K562 (cell line): ENCODE results near the gene SYNM. TPM values are rescaled to one million over a fixed set of nuclear protein-coding genes. Genes with fewer than 3 reads are reported as not detected.

ENCODE experiments used
- ATAC-seq: fragments of 200-7000 bp; cut with Tn5 transposase; 3 replicates; pipeline ENCODE4 v1.9.1; 2020; ENCODE audit warnings: moderate library complexity
- BruUV-seq: library from RNA; stranded (reverse); fragments of 400-500 nt; replicated peaks from 2 replicates; lab custom pipeline; 2021; lab: Mats Ljungman, UMichigan
- CTCF ChIA-PET: fragments of 300-600 bp; formaldehyde crosslinking; extraction: SDS; loops from one replicate; lab custom pipeline; 2021; ENCODE audit warnings: low intra/inter-chr PET ratio; lab: Yijun Ruan, JAX
- POLR2A ChIA-PET: fragments of 300-600, 350-650 bp; sonication (Branson Sonifier 250); formaldehyde crosslinking; extraction: SDS; loops from one replicate; lab custom pipeline; 2021; ENCODE audit warnings: antibody characterized with exemption, inconsistent platforms; lab: Yijun Ruan, JAX
- DNase-seq, 4 experiments: peaks; one replicate each; pipeline versions ENCODE4 v3.0.0 to v3.0.0-alpha.2; 2011 to 2018; ENCODE audit warnings: low spot score in 3 of 4, mixed read lengths in 3 of 4; ENCODE audit errors: extremely low read depth in 1 of 4
- FAIRE-seq: peaks from 2 replicates; lab custom pipeline; 2011; peaks lifted over from hg19 to GRCh38; lab: Jason Lieb, UNC
- H2AFZ ChIP-seq: 2 replicates; pipeline ENCODE4 v1.6.0; 2011; ENCODE audit warnings: low read depth, low read length, control low read depth, inconsistent platforms
- H3K27ac ChIP-seq: fragments of 200-600 bp; 3 replicates; pipeline ENCODE4 v1.8.0; 2011; ENCODE audit warnings: low read depth, mild to moderate bottlenecking, control low read depth, inconsistent platforms, low read length, moderate library complexity, mixed read lengths; ENCODE audit errors: extremely low read depth
- H3K27me3 ChIP-seq, 2 experiments: fragments of 300-600 bp in 1 of 2; 2 replicates in 1 of 2; 3 replicates in 1 of 2; pipeline versions ENCODE4 v1.6.0 to v1.8.0; 2011; ENCODE audit warnings: inconsistent platforms in 2 of 2, low read length in 2 of 2, mild to moderate bottlenecking in 1 of 2, mixed read lengths in 1 of 2, moderate library complexity in 1 of 2; ENCODE audit not compliant: control insufficient read depth in 2 of 2, insufficient read depth in 2 of 2
- H3K36me3 ChIP-seq: fragments of 300-600 bp; 3 replicates; pipeline ENCODE4 v1.8.0; 2011; ENCODE audit warnings: mild to moderate bottlenecking, low read length, inconsistent platforms; ENCODE audit not compliant: control insufficient read depth, insufficient read depth
- H3K4me1 ChIP-seq, 2 experiments: fragments of 200-600 bp in 1 of 2; replicated peaks in 1 of 2; 2 replicates in 1 of 2; 3 replicates in 1 of 2; pipeline versions ENCODE4 v1.5.1 to v1.8.0; 2011; ENCODE audit warnings: inconsistent platforms in 2 of 2, low read length in 2 of 2, mild to moderate bottlenecking in 1 of 2, mixed read lengths in 1 of 2, moderate library complexity in 1 of 2; ENCODE audit not compliant: control insufficient read depth in 2 of 2, insufficient read depth in 2 of 2
- H3K4me2 ChIP-seq: 2 replicates; pipeline ENCODE4 v1.6.1; 2011; ENCODE audit warnings: low read length, control low read depth, inconsistent platforms, mixed read lengths; ENCODE audit not compliant: insufficient read depth
- H3K4me3 ChIP-seq: fragments of 200-600 bp; sonication (generic), shearing (Covaris generic); 2 replicates; pipeline ENCODE4 v1.5.1; 2016; ENCODE audit warnings: control low read depth, inconsistent platforms
- H3K79me2 ChIP-seq: fragments of 200-600 bp; 3 replicates; pipeline ENCODE4 v1.8.0; 2011; ENCODE audit warnings: low read length, inconsistent platforms; ENCODE audit not compliant: control insufficient read depth, insufficient read depth
- H3K9ac ChIP-seq, 2 experiments: 2 replicates each; pipeline versions ENCODE4 v1.6.0 to v1.6.1; 2011; ENCODE audit warnings: low read depth in 2 of 2, low read length in 2 of 2, control low read depth in 1 of 2, inconsistent platforms in 1 of 2, mild to moderate bottlenecking in 1 of 2, mixed read lengths in 1 of 2; ENCODE audit not compliant: insufficient read depth in 1 of 2
- H3K9me1 ChIP-seq: one replicate; pipeline ENCODE4 v1.6.0; 2011; ENCODE audit warnings: inconsistent platforms, mild to moderate bottlenecking, low read length, moderate library complexity; ENCODE audit not compliant: control insufficient read depth, insufficient read depth
- H3K9me3 ChIP-seq: replicated peaks from 2 replicates; pipeline ENCODE4 v1.5.1; 2011; ENCODE audit warnings: low read depth, low read length, inconsistent platforms; ENCODE audit not compliant: control insufficient read depth, insufficient read depth
- H4K20me1 ChIP-seq: replicated peaks from 2 replicates; pipeline ENCODE4 v1.6.1; 2011; ENCODE audit warnings: low read length, inconsistent platforms, mixed read lengths; ENCODE audit not compliant: control insufficient read depth, insufficient read depth
- CHD4 ChIP-seq: fragments of 200-600 bp; sonication (generic); IDR thresholded peaks from 3 replicates; pipeline ENCODE4 v1.6.1; 2012; ENCODE audit warnings: low read depth, mild to moderate bottlenecking, mixed read lengths, low read length, inconsistent platforms; ENCODE audit not compliant: insufficient read depth, insufficient replicate concordance, poor library complexity, severe bottlenecking
- GABPA ChIP-seq: fragments of 200-800 bp; sonication (Bioruptor generic); conservative IDR thresholded peaks from 2 replicates; pipeline ENCODE4 v1.6.1; 2016; ENCODE audit warnings: low read depth, missing genetic modification characterization, missing compliant biosample characterization
- SMAD3 ChIP-seq: fragments of 450-650 bp; formaldehyde crosslinking; conservative IDR thresholded peaks from 2 replicates; pipeline ENCODE4 v1.4.0; 2020; ENCODE audit warnings: mild to moderate bottlenecking
- TCF7 ChIP-seq: sonication (generic); IDR thresholded peaks from 2 replicates; pipeline ENCODE4 v1.6.1; 2016; ENCODE audit warnings: antibody characterized with exemption, borderline replicate concordance
- ZEB2 ChIP-seq: fragments of 450-650 bp; IDR thresholded peaks from 2 replicates; pipeline ENCODE4 v1.6.1; 2016
- ZNF174 ChIP-seq: fragments of 250-450 bp; sonication (Bioruptor Pico); IDR thresholded peaks from 2 replicates; pipeline ENCODE4 v1.4.0; 2020; ENCODE audit warnings: mild to moderate bottlenecking
- ZNF764 ChIP-seq: fragments of 250-450 bp; sonication (Bioruptor Pico); IDR thresholded peaks from 2 replicates; pipeline ENCODE4 v1.4.0; 2020; ENCODE audit warnings: low read depth, mild to moderate bottlenecking, moderate library complexity
- ZZZ3 ChIP-seq: fragments of 450-650 bp; IDR thresholded peaks from 2 replicates; pipeline ENCODE4 v1.6.1; 2016; ENCODE audit warnings: antibody characterized with exemption, mild to moderate bottlenecking, moderate library complexity
- WGBS: fragments of 100-300 bp; shearing (Covaris generic); methylation state at CpG from one replicate; pipeline ENCODE4 v1.1.6; 2016; ENCODE audit warnings: low coverage, mixed read lengths; ENCODE audit not compliant: insufficient coverage; ENCODE audit errors: missing lambda C conversion rate; 5-methylcytosine and 5-hydroxymethylcytosine counted together
- in situ Hi-C: fragments of 300-500 bp; cut with MboI; formaldehyde crosslinking; loops from 4 replicates; pipeline ENCODE4 v1.15.0; 2018; ENCODE audit warnings: inconsistent platforms, mixed read lengths
- intact Hi-C: fragments of 100-400 bp; cut with micrococcal nuclease; formaldehyde crosslinking; loops from 2 replicates; pipeline ENCODE4 v1.14.2; 2022
- polyA plus RNA-seq, 8 experiments: library from polyadenylated mRNA; depleted of rRNA in 4 of 8; stranded (reverse) in 5 of 8; unstranded in 3 of 8; fragments of >200 nt; fragmentation: Nextera tagmentation in 2 of 8; fragmentation: Illumina TruSeq in 1 of 8; extraction: Ambion mirVana in 2 of 8; extraction: Trizol in 1 of 8; gene quantifications; 2 replicates each; pipeline versions ENCODE4 v1.2.1 to v1.2.3, GENCODE V29; 2011 to 2014; ENCODE audit warnings: inconsistent platforms in 1 of 8, missing spikeins in 1 of 8
- total RNA-seq, 7 experiments: library from RNA; depleted of rRNA in 6 of 7; stranded (reverse); fragments of >200 nt in 6 of 7; fragmentation: Illumina TruSeq in 2 of 7; extraction: Trizol in 2 of 7; gene quantifications; 2 replicates each; pipeline versions ENCODE4 v1.2.1 to v1.2.3, GENCODE V29; 2011 to 2021; ENCODE audit warnings: low replicate concordance in 1 of 7
- TF ChIP-seq, protein P1 (sequence below), 2 experiments: IDR thresholded peaks; 2 replicates each; pipeline ENCODE4 v1.6.1; 2012; ENCODE audit warnings: improper control_type of control experiment in 2 of 2, low read depth in 2 of 2, low read length in 2 of 2, borderline replicate concordance in 1 of 2
- TF ChIP-seq, protein P2 (sequence below): fragments of 450-650 bp; IDR thresholded peaks from one replicate; pipeline ENCODE4 v1.6.1; 2018; ENCODE audit warnings: mild to moderate bottlenecking, moderate library complexity; ENCODE audit not compliant: partially characterized antibody

The SYNM gene
- total and polyA plus RNA-seq, 9 of the 15 experiments (the other 6 are each of a cell fraction or from before 2014, with no cell fraction given) = 0.01 to 0.42 (median 0.13) TPM

DNA sequence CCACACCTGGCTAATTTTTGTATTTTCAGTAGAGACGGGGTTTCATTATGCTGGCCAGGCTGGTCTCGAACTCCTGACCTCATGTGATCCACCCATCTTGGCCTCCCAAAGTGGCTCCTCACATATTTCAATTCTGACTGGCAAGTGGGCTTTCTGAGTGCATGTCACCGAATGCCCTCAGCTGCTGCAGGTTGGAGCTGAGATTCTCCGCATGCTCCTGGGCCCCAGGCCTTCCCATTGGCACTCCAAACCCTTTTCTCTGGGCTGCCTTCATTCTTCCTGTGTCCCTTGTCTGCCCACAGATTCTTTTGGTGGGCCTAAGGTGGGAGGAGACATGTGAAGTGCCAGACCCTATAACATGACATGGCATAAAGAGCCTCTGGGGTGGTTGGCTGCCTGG lies 67.3 kb downstream of the SYNM start:
- FAIRE-seq = no peak
- in situ Hi-C loops (no loop called here), intact Hi-C loops (loop anchor here (5.0 kb wide), 1 partner anchor 40 kb away; no protein-coding TSS in a partner anchor)
- Histone ChIP-seq H3K9ac (no peak overlapping the region), H2AFZ (no peak overlapping the region), H3K79me2 (no peaks in the 10 kb centered on the region), H3K9me1 (no peaks in the 10 kb centered on the region), H3K4me2 (no peak overlapping the region), H3K27ac (no peak overlapping the region), H3K4me1 (peaks cover 0 to 4% of the 10 kb centered on the region in 2 experiments; a peak in 2 of 5 replicates), H3K36me3 (no peaks in the 10 kb centered on the region), H3K27me3 (no peaks in the 10 kb centered on the region; a peak in 1 of 5 replicates), H4K20me1 (no peaks in the 10 kb centered on the region; the same call in 1 of the 2 replicates), H3K4me3 (no peak overlapping the region), H3K9me3 (no peaks in the 10 kb centered on the region)
- POLR2A ChIA-PET = no interaction called here
- peak in 1 of 4 experiments; percentile 2 for DNase-seq
- ATAC-seq = no peak
- 52% methylated on average over 4 of the region's 4 CpGs for WGBS
- no TSS peak for BruUV-seq
- CTCF ChIA-PET = no interaction called here
- TF ChIP-seq SMAD3 (CRISPR knock-in tag) = no peak
- TF ChIP-seq ZZZ3 = no peak
- no peak for TF ChIP-seq ZEB2
- TF ChIP-seq, protein P1, sequence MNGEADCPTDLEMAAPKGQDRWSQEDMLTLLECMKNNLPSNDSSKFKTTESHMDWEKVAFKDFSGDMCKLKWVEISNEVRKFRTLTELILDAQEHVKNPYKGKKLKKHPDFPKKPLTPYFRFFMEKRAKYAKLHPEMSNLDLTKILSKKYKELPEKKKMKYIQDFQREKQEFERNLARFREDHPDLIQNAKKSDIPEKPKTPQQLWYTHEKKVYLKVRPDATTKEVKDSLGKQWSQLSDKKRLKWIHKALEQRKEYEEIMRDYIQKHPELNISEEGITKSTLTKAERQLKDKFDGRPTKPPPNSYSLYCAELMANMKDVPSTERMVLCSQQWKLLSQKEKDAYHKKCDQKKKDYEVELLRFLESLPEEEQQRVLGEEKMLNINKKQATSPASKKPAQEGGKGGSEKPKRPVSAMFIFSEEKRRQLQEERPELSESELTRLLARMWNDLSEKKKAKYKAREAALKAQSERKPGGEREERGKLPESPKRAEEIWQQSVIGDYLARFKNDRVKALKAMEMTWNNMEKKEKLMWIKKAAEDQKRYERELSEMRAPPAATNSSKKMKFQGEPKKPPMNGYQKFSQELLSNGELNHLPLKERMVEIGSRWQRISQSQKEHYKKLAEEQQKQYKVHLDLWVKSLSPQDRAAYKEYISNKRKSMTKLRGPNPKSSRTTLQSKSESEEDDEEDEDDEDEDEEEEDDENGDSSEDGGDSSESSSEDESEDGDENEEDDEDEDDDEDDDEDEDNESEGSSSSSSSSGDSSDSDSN (IDR thresholded peaks at IDR 0.05; ENCODE audit: borderline replicate concordance in 1 of 2, low read depth in 2 of 2, low read length in 2 of 2) = no peak
- TF ChIP-seq ZNF764 = no peak
- no peak for TF ChIP-seq GABPA (tag)
- TF ChIP-seq, protein P2, sequence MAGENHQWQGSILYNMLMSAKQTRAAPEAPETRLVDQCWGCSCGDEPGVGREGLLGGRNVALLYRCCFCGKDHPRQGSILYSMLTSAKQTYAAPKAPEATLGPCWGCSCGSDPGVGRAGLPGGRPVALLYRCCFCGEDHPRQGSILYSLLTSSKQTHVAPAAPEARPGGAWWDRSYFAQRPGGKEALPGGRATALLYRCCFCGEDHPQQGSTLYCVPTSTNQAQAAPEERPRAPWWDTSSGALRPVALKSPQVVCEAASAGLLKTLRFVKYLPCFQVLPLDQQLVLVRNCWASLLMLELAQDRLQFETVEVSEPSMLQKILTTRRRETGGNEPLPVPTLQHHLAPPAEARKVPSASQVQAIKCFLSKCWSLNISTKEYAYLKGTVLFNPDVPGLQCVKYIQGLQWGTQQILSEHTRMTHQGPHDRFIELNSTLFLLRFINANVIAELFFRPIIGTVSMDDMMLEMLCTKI = no peak
- no peak for TF ChIP-seq TCF7
- TF ChIP-seq CHD4 = no peak
- TF ChIP-seq ZNF174 (CRISPR knock-in tag) = no peak
